Activated naive CD4-positive, alpha-beta T cell treated with anti-CD3 and anti-CD28 coated beads, Interleukin-2, amount 50 U/mL, for 16 hours (primary cell): ENCODE measurements around the gene GPBAR1.

Experiments used
- DNase-seq: peaks from one replicate; pipeline ENCODE4 v3.0.0-alpha.2; 2020

The GPBAR1 gene

GRCh38 chr2:218286570-218287459, 26.0 kb downstream of the GPBAR1 start:
- peak; percentile 69 for DNase-seq

GRCh38 chr2:218289639-218290315, 29.0 kb downstream of the GPBAR1 start:
- no peak for DNase-seq

- DNase-seq, result no peak
Observed at GRCh38 chr2:218290316-218291261, 29.8 kb downstream of the GPBAR1 start.

- DNase-seq, result no peak
Observed at GRCh38 chr2:218291318-218292047, 30.7 kb downstream of the GPBAR1 start.

- DNase-seq, result peak; percentile 81
Observed at GRCh38 chr2:218292048-218293014, 31.5 kb downstream of the GPBAR1 start, which contains the start of gene TMBIM1. TSS of gene TMBIM1 (minus strand) at chr2:218292503. CDS start at chr2:218282141, 10,362 bp downstream.

GRCh38 chr2:218293715-218294429, 33.1 kb downstream of the GPBAR1 start:
- DNase-seq, result no peak

GRCh38 chr2:218294430-218295022, 33.7 kb downstream of the GPBAR1 start:
- DNase-seq, result no peak

GRCh38 chr2:218295029-218295428, 34.2 kb downstream of the GPBAR1 start:
- no peak for DNase-seq

- no peak for DNase-seq
Observed at GRCh38 chr2:218296200-218296599, 35.4 kb downstream of the GPBAR1 start.

- no peak for DNase-seq
Observed at GRCh38 chr2:218296847-218297246, 36.0 kb downstream of the GPBAR1 start.

- DNase-seq, result no peak
Observed at GRCh38 chr2:218298314-218298875, 37.6 kb downstream of the GPBAR1 start.

GRCh38 chr2:218300141-218300540, 39.3 kb downstream of the GPBAR1 start:
- no peak for DNase-seq

GRCh38 chr2:218301176-218301819, 40.5 kb downstream of the GPBAR1 start:
- peak; percentile 83 for DNase-seq

- no peak for DNase-seq
Observed at GRCh38 chr2:218305383-218305782, 44.6 kb downstream of the GPBAR1 start.

- DNase-seq, result no peak
Observed at GRCh38 chr2:218306184-218306920, 45.5 kb downstream of the GPBAR1 start.

- no peak for DNase-seq
Observed at GRCh38 chr2:218307415-218308090, 46.7 kb downstream of the GPBAR1 start.

GRCh38 chr2:218310853-218311540, 50.2 kb downstream of the GPBAR1 start:
- no peak for DNase-seq
